Smooth muscle cell (in vitro differentiated cells): ENCODE results near the gene SPSB3. TPM values are rescaled to one million over a fixed set of nuclear protein-coding genes. Genes with fewer than 3 reads are reported as not detected.
A peak's percentile ranks its signal among the peaks of the same experiment; 100 is the strongest.

Experiments used
- DNase-seq: peaks from one replicate; lab custom pipeline; 2025; ENCODE audit not compliant: unreplicated experiment; lab: John Stamatoyannopoulos, UW
- H2AFZ ChIP-seq: fragments of 200-600 bp; sonication (generic); 2 replicates; pipeline ENCODE4 v1.6.0; 2016; ENCODE audit warnings: antibody characterized with exemption, low read depth, mild to moderate bottlenecking
- H3F3A ChIP-seq: fragments of 200-600 bp; sonication (generic); 2 replicates; pipeline ENCODE4 v1.6.0; 2017; ENCODE audit warnings: antibody characterized with exemption, low read depth
- H3K27ac ChIP-seq: fragments of 200-600 bp; sonication (generic); 2 replicates; pipeline ENCODE4 v1.5.1; 2016; ENCODE audit warnings: low read depth, mild to moderate bottlenecking
- H3K27me3 ChIP-seq: fragments of 200-600 bp; sonication (generic); 2 replicates; pipeline ENCODE4 v1.6.1; 2016; ENCODE audit warnings: low read depth, mild to moderate bottlenecking
- H3K36me3 ChIP-seq: fragments of 200-600 bp; sonication (generic); 2 replicates; pipeline ENCODE4 v1.5.1; 2016; ENCODE audit warnings: low read depth
- H3K4me1 ChIP-seq: fragments of 200-600 bp; sonication (generic); 2 replicates; pipeline ENCODE4 v1.5.1; 2016; ENCODE audit warnings: low read depth
- H3K4me2 ChIP-seq: fragments of 200-600 bp; sonication (generic); 2 replicates; pipeline ENCODE4 v1.6.0; 2016; ENCODE audit warnings: mild to moderate bottlenecking
- H3K4me3 ChIP-seq: fragments of 200-600 bp; sonication (generic); 2 replicates; pipeline ENCODE4 v1.5.1; 2016; ENCODE audit warnings: mild to moderate bottlenecking
- H3K79me2 ChIP-seq: fragments of 200-600 bp; sonication (generic); 2 replicates; pipeline ENCODE4 v1.6.0; 2016; ENCODE audit warnings: low read depth, mild to moderate bottlenecking
- H3K9ac ChIP-seq: fragments of 200-600 bp; sonication (generic); 2 replicates; pipeline ENCODE4 v1.6.0; 2016; ENCODE audit warnings: low read depth
- H3K9me3 ChIP-seq: fragments of 200-600 bp; sonication (generic); replicated peaks from 2 replicates; pipeline ENCODE4 v1.5.1; 2016; ENCODE audit warnings: low read depth
- H4K20me1 ChIP-seq: fragments of 200-600 bp; sonication (generic); 2 replicates; pipeline ENCODE4 v1.6.0; 2016; ENCODE audit warnings: low read depth
- CTCF ChIP-seq: fragments of 200-600 bp; sonication (generic); IDR thresholded peaks from 2 replicates; pipeline ENCODE4 v1.5.1; 2017; ENCODE audit warnings: borderline replicate concordance, mild to moderate bottlenecking, antibody characterized with exemption; ENCODE audit not compliant: insufficient read depth, poor library complexity, severe bottlenecking
- WGBS: methylation state at CpG from one replicate; pipeline ENCODE4 v1.1.7; 2016; ENCODE audit warnings: low lambda C conversion rate; 5-methylcytosine and 5-hydroxymethylcytosine counted together
- polyA plus RNA-seq: library from polyadenylated mRNA; unstranded; fragments of >200 nt; fragmentation: Nextera tagmentation; extraction: Ambion mirVana; gene quantifications from 2 replicates; pipeline ENCODE4 v1.2.1, GENCODE V29; 2016
- total RNA-seq: library from RNA; depleted of rRNA; stranded (reverse); fragments of >200 nt; gene quantifications from 2 replicates; pipeline ENCODE4 v1.2.3, GENCODE V29; 2014

SPSB3 gene
- total and polyA plus RNA-seq, 2 experiments from 2014 or later, result 25.1 to 49.8 TPM

GRCh38 chr16:1743376-1744337 is 38.7 kb downstream of the SPSB3 start:
- peaks cover 6% of the 10 kb centered on the region for H3F3A ChIP-seq
- no peaks in the 10 kb centered on the region for H4K20me1 ChIP-seq
- H3K9me3 ChIP-seq, result no peaks in the 10 kb centered on the region
- H3K36me3 ChIP-seq, result no peaks in the 10 kb centered on the region
- H3K27ac ChIP-seq, result peak overlapping the region; percentile 94
- WGBS, result 92% methylated on average over 32 of the region's 32 CpGs
- H3K79me2 ChIP-seq, result no peaks in the 10 kb centered on the region
- no peaks in the 10 kb centered on the region for H3K27me3 ChIP-seq
- H2AFZ ChIP-seq, result no peak overlapping the region
- no peak for DNase-seq
- H3K9ac ChIP-seq, result no peak overlapping the region
- TF ChIP-seq CTCF, result no peak
- H3K4me1 ChIP-seq, result no peaks in the 10 kb centered on the region
- no peak overlapping the region for H3K4me3 ChIP-seq
- no peak overlapping the region for H3K4me2 ChIP-seq

GRCh38 chr16:1741553-1742165 is 40.7 kb downstream of the SPSB3 start:
- no peak for TF ChIP-seq CTCF
- Histone ChIP-seq H3K36me3 (no peaks in the 10 kb centered on the region), H4K20me1 (no peaks in the 10 kb centered on the region), H3K9me3 (no peaks in the 10 kb centered on the region), H3K27ac (no peak overlapping the region), H3K9ac (no peak overlapping the region), H3K4me2 (no peak overlapping the region), H3F3A (peaks cover 6% of the 10 kb centered on the region), H3K4me3 (no peak overlapping the region), H3K27me3 (no peaks in the 10 kb centered on the region), H3K4me1 (no peaks in the 10 kb centered on the region), H3K79me2 (no peaks in the 10 kb centered on the region), H2AFZ (no peak overlapping the region)
- 97% methylated on average over 19 of the region's 19 CpGs for whole genome bisulfite sequencing
- no peak for DNase-seq

- no peaks in the 10 kb centered on the region for H3K36me3 ChIP-seq
- no peaks in the 10 kb centered on the region for H3K79me2 ChIP-seq
- H3K27me3 ChIP-seq, result no peaks in the 10 kb centered on the region
- no peaks in the 10 kb centered on the region for H3K9me3 ChIP-seq
- H2AFZ ChIP-seq, result no peak overlapping the region
- H3F3A ChIP-seq, result peaks cover 6% of the 10 kb centered on the region
- no peak overlapping the region for H3K27ac ChIP-seq
- H3K9ac ChIP-seq, result no peak overlapping the region
- H3K4me3 ChIP-seq, result no peak overlapping the region
- DNase-seq, result no peak
- H3K4me2 ChIP-seq, result no peak overlapping the region
- H3K4me1 ChIP-seq, result no peaks in the 10 kb centered on the region
- WGBS, result 99% methylated on average over 29 of the region's 30 CpGs
- TF ChIP-seq CTCF, result no peak
- H4K20me1 ChIP-seq, result no peaks in the 10 kb centered on the region
These were observed 41.4 kb downstream of the SPSB3 start for GRCh38 chr16:1740781-1741490.
